ENCODE data around the gene THUMPD3.

Gene THUMPD3, protein sequence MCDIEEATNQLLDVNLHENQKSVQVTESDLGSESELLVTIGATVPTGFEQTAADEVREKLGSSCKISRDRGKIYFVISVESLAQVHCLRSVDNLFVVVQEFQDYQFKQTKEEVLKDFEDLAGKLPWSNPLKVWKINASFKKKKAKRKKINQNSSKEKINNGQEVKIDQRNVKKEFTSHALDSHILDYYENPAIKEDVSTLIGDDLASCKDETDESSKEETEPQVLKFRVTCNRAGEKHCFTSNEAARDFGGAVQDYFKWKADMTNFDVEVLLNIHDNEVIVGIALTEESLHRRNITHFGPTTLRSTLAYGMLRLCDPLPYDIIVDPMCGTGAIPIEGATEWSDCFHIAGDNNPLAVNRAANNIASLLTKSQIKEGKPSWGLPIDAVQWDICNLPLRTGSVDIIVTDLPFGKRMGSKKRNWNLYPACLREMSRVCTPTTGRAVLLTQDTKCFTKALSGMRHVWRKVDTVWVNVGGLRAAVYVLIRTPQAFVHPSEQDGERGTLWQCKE

DNA sequence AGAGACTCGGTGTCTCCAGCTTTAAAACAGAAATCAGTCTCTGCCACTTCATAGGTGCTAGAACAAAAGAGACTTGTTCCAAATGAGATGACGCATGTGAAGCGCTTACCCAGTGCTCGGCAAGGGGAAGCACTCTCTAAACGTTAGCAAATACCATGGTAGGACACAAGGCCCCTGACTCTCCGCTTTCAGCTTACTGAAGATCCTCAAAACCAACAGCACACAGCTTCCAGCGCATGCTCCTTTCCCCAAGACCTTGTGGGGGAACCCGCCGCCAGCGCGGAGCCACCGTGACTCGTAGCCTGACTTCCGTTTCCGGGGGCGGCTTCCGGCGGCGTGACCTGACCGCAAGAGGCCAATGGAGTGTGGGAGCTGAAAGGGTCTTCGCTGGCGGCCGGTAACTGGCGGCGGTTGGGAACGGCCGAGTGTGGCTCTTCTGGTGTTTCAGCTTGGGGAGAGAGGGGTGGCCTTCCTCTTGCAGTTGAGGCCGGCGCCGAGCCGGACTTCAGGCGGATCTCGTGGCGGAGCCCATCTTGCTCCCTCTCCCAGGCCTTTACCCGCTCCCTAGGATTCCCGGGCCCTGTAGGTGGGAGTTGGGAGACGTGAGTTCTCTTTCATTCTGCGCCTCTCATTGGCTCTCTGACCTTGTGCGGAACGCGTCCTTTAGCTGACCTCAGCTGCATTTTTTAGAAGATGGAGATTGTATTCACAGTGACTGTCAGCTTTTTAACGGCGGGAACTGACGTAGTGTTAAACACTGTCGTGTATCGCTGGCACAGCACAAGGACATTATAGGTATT is at the start of gene THUMPD3:
TSS of gene THUMPD3 (plus strand) at position 324 of the 800 bp plus-strand sequence. CDS start 2,015 bp downstream, outside the sequence.
- CTCF ChIA-PET = interaction anchor here (0.7 to 3.1 kb wide), 12 partner anchors 10 to 593 kb away, joined by 3 to 44 read pairs (median 4); partner anchors contain the start of gene OXTR
- TF ChIP-seq, protein P1, sequence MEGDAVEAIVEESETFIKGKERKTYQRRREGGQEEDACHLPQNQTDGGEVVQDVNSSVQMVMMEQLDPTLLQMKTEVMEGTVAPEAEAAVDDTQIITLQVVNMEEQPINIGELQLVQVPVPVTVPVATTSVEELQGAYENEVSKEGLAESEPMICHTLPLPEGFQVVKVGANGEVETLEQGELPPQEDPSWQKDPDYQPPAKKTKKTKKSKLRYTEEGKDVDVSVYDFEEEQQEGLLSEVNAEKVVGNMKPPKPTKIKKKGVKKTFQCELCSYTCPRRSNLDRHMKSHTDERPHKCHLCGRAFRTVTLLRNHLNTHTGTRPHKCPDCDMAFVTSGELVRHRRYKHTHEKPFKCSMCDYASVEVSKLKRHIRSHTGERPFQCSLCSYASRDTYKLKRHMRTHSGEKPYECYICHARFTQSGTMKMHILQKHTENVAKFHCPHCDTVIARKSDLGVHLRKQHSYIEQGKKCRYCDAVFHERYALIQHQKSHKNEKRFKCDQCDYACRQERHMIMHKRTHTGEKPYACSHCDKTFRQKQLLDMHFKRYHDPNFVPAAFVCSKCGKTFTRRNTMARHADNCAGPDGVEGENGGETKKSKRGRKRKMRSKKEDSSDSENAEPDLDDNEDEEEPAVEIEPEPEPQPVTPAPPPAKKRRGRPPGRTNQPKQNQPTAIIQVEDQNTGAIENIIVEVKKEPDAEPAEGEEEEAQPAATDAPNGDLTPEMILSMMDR (IDR thresholded peaks at IDR 0.05; ENCODE audit: control extremely low read depth, extremely low read depth, low read depth, missing control alignments) = no peak

DNA sequence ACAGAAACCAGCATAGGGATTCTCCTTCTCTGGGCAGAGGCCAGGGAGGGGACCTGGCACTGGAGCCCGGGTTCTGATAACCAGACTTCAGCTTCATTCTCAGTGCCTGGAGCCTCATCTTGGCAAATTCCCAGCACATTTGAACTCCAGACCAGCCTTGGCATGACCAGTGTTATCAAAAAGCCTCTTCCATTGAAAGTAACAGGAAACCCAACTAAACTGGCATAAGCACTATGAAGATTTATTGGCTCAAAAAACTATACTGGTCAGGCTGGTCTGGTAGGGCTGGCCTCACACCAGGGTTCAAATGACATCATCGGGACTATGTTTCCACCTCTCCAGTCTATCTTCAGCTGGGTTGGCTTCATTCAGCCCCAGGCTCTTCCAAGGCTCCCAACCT is 48.1 kb upstream of the THUMPD3 start:
- ChIA-PET POLR2A (no interaction called here), CTCF (interaction anchor here (1.3 to 6.6 kb wide), 3 partner anchors 11 to 327 kb away, joined by 3 to 45 read pairs (median 5); no protein-coding TSS in a partner anchor)
- no peak for DNase-seq (ENCODE audit: extremely low spot score)
- TF ChIP-seq, protein P1 (IDR thresholded peaks at IDR 0.05; ENCODE audit: control extremely low read depth, extremely low read depth, low read depth, missing control alignments) = no peak

More for the DNA sequence above, at the start of gene THUMPD3:
- DNase-seq (ENCODE audit: extremely low spot score) = peak; percentile 89
- POLR2A ChIA-PET = interaction anchor here (0.6 to 2.9 kb wide), 2 partner anchors 8 to 33 kb away, joined by 5 to 21 read pairs; partner anchors contain the start of gene SETD5

DNA sequence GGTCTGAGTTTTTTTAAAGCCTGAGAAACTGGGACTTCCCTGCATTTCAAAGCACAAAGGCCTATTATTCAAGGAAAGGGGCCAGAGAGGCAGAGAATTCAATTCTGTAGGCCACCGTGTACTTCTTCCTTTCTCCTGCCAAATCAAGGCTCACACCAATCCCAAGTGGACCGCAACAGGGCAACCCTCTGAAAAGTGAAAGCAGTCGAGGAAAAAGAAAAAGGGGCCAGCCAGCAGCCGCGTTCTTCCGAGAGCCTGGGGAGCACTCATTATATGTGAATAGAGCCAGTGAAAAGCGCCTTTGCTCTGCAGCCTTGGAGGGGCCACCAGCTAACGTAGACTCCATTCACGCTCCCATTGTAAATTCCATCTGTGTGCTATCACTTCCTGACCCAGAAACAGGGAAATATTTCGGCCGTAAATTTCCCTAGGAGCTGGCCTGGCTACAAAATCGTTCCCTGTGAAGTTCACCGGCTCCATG is 45.9 kb upstream of the THUMPD3 start:
- no peak for DNase-seq (ENCODE audit: extremely low spot score)
- TF ChIP-seq, protein P1 (IDR thresholded peaks at IDR 0.05; ENCODE audit: control extremely low read depth, extremely low read depth, low read depth, missing control alignments) = no peak
- ChIA-PET POLR2A (no interaction called here), CTCF (interaction anchor here (1.0 kb wide), 1 partner anchor 329 kb away, joined by 3 read pairs; no protein-coding TSS in a partner anchor)

DNA sequence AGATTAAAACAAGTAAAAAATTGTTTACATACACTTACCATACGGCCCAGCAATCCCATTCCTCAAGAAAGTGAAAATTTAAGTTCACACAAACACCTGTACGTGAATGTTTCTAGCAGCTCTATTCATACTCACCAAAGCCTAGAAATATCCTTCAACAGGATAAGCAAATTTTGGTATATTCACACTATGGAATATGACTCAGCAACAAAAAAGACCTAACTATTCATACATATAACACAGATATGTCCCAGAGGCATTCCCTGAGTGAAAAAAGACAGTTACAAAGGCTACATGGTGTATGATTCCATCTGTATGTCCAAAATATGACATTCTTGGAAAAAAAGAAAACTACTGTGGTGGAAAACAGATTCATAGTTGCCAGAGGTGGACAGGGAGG is 40.1 kb upstream of the THUMPD3 start:
- POLR2A ChIA-PET = no interaction called here
- no peak for DNase-seq (ENCODE audit: extremely low spot score)
- CTCF ChIA-PET = interaction anchor here (0.9 to 1.5 kb wide), 2 partner anchors 12 to 20 kb away, joined by 3 to 11 read pairs; no protein-coding TSS in a partner anchor
- TF ChIP-seq, protein P1 (IDR thresholded peaks at IDR 0.05; ENCODE audit: control extremely low read depth, extremely low read depth, low read depth, missing control alignments) = no peak

DNA sequence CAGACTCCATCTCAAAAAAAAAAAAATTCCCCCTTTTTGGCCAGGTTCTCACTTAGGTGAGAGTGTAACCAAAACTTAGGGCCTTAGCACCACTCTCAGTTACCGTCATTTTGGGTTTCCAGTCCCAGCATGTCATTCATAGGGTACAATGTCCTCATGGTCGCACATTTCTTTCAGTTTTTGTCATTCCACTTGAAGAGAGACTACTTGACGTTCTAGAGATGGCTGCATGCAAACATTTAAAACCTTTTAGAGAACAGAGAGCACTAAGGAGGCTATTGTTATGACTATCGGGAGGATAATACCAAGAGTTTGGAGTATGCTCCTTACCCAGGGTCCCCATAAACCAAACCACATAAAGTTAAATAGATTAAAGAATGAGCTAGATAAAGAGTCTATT is 37.9 kb upstream of the THUMPD3 start:
- ChIA-PET CTCF (interaction anchor here (1.0 to 2.4 kb wide), 3 partner anchors 11 to 337 kb away, joined by 3 to 6 read pairs (median 4); no protein-coding TSS in a partner anchor), POLR2A (no interaction called here)
- TF ChIP-seq, protein P1 (IDR thresholded peaks at IDR 0.05; ENCODE audit: control extremely low read depth, extremely low read depth, low read depth, missing control alignments) = no peak
- no peak for DNase-seq (ENCODE audit: extremely low spot score)

DNA sequence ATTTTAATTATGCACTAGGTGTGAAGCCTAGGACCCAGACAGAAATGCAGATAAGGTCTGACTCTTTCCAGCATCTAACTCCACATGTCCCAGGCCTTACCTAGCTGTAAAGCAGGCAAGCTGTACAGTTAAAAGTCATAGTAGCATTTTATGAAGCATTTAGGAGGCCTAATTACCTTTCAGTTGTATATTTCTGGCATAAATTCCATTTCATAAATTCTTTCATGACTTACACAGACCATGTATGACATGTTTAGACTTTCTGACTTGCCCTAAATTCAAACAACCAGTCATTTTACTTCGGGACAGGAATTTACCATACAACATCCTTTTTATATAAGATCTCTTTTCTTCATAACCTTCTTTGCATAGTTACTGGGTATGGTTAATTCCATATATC is 35.3 kb upstream of the THUMPD3 start:
- ChIA-PET POLR2A (no interaction called here), CTCF (interaction anchor here (1.0 to 1.3 kb wide), 2 partner anchors 12 to 333 kb away, joined by 3 read pairs; no protein-coding TSS in a partner anchor)
- TF ChIP-seq, protein P1 (IDR thresholded peaks at IDR 0.05; ENCODE audit: control extremely low read depth, extremely low read depth, low read depth, missing control alignments) = no peak
- no peak for DNase-seq (ENCODE audit: extremely low spot score)

Data from GM10248 (cell line).